ENCODE results near the gene TRPM3.

- TF ChIP-seq CTCF (IDR thresholded peaks at IDR 0.05; ENCODE audit: low read depth, low read length) (no peak), POLR2A (IDR thresholded peaks at IDR 0.05; ENCODE audit: extremely low read depth, insufficient read length) (no peak)
Measured at GRCh38 chr9:70979966-70980365, 141.5 kb downstream of the TRPM3 start.
